ENCODE data around the gene SLC7A4.
A peak's percentile ranks its signal among the peaks of the same experiment; 100 is the strongest.
"Not testable (repeated sequence)": the region's sequence is repeated elsewhere in the genome, so short reads cannot be mapped to it uniquely, and the experiment has no call there.

Gene SLC7A4

GRCh38 chr22:21016644-21017420 lies 15.5 kb downstream of the SLC7A4 start:
- no peak for DNase-seq (ENCODE audit: low spot score)

GRCh38 chr22:21015466-21016006 lies 16.8 kb downstream of the SLC7A4 start:
- DNase-seq (ENCODE audit: low spot score): no peak

- no peak for DNase-seq (ENCODE audit: low spot score)
These were observed 17.5 kb downstream of the SLC7A4 start, which contains the start of gene P2RX6 for GRCh38 chr22:21014726-21015465. P2RX6 (plus strand) TSS chr22:21015165; CDS start chr22:21015175, 10 bp downstream.

- DNase-seq (ENCODE audit: low spot score): peak; percentile 87
These were observed 18.1 kb downstream of the SLC7A4 start for GRCh38 chr22:21014202-21014725.

GRCh38 chr22:21013657-21014201 lies 18.6 kb downstream of the SLC7A4 start:
- DNase-seq (ENCODE audit: low spot score): no peak

- no peak for DNase-seq (ENCODE audit: low spot score)
These were observed 19.6 kb downstream of the SLC7A4 start for GRCh38 chr22:21012446-21013407.

GRCh38 chr22:21010426-21011113 lies 21.8 kb downstream of the SLC7A4 start:
- DNase-seq (ENCODE audit: low spot score): no peak

- no peak for DNase-seq (ENCODE audit: low spot score)
These were observed 22.5 kb downstream of the SLC7A4 start for GRCh38 chr22:21009638-21010425.

GRCh38 chr22:21009208-21009607 lies 23.2 kb downstream of the SLC7A4 start:
- DNase-seq (ENCODE audit: low spot score): not testable (repeated sequence)

- DNase-seq (ENCODE audit: low spot score): no peak
These were observed 28.6 kb downstream of the SLC7A4 start for GRCh38 chr22:21003782-21004181.

GRCh38 chr22:21001601-21002325 lies 30.6 kb downstream of the SLC7A4 start, which contains the start of gene THAP7:
THAP7 (minus strand) TSS chr22:21002118; CDS start chr22:21001911, 207 bp downstream.
- peak; percentile 95 for DNase-seq (ENCODE audit: low spot score)

- no peak for DNase-seq (ENCODE audit: low spot score)
These were observed 31.3 kb downstream of the SLC7A4 start for GRCh38 chr22:21000987-21001600.

- no peak for DNase-seq (ENCODE audit: low spot score)
These were observed 32.0 kb downstream of the SLC7A4 start for GRCh38 chr22:21000207-21000986.

GRCh38 chr22:20999350-21000206 lies 32.8 kb downstream of the SLC7A4 start:
- DNase-seq (ENCODE audit: low spot score): no peak

GRCh38 chr22:20998411-20999336 lies 33.7 kb downstream of the SLC7A4 start:
- DNase-seq (ENCODE audit: low spot score): no peak

Measured in CD4-positive, alpha-beta T cell treated with Interleukin-6 at 100 ng/mL for 8 hours (primary cell).